Femur (tissue), 1 donor: Measurements from ENCODE around the gene CSNK1A1.
"Not testable (repeated sequence)": the region's sequence is repeated elsewhere in the genome, so short reads cannot be mapped to it uniquely, and the experiment has no call there.

Experiments used
- DNase-seq: peaks from one replicate; pipeline ENCODE4 v3.0.0-alpha.2; 2017

The CSNK1A1 gene

DNA sequence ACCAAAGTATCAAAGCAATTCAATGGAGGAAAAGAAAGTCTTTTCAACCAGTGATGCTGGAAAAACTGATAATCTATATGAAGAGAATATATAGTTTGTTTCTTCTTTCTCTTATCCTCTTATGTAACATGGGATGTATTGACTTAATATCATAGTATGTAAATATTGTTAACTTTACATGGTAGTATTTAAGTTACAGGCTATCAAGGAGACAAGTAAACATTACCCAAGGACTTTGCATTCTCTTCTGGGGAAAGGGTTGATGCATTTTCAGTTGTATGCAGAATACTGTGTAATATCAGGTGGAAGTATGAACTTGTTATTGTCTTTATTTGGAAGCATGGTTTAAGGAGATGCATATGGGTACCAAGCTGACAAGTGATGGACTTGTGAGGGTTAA lies 20.9 kb upstream of the CSNK1A1 start:
- DNase-seq, result no peak

DNA sequence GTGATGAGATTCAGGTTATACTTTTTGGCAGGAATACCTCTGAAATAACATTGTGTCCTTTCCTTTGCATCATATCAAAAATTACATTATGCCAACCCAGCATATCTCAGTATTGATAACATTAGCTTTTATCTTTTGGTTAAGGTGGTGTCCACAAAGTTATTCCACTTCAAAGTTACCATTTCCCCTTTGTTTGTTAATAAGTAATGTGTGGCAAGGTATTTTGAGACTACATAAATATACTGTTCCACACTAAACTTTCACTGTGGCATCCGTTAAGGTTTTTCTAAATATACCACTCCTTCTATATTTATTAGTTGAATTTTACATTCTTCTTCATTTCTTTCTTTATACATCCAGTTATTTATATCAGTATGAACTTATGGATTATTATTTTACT lies 16.0 kb upstream of the CSNK1A1 start:
- DNase-seq, result no peak

DNA sequence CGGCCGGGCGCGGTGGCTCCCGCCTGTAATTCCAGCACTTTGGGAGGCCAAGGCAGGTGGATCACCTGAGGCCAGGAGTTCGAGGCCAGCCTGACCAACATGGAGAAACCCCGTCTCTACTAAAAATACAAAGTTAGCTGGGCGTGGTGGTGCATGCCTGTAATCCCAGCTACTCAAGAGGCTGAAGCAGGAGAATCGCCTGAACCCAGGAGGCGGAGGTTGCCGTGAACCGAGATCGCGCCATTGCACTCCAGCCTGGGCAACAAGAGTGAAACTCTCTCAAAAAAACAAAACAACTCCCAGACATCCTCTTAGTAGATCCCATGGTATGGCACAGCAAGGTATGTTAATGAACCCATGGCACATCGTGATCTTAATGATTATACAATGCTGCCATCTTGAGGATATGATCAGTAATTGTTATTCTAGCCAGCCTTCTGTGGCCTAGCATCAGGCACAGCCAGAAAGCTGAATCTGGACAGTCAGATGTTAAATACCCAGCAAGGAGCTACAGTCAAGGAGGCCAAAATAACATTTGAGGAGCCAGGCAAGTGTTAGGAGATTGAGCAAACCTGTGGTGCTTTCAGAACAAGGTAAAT lies 13.4 kb upstream of the CSNK1A1 start:
- peak; percentile 29 for DNase-seq

DNA sequence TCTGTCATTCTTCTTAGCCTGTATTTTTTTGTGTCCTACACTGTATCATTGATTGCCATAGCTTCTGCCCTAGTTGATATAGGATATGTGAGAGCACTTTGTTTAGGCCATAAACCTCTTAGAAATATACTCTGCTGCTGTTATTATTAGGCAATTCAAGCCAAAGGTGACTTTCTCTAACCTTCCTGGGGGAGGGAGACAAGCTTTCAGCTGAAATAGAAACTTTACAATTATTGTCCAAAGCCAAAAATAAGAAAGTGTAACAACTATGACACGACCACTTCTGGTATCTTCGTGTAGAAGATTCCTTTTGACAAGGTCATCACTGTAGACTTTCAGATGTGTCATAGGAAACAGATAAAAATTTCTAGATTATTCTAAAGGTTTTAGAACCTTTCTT lies 12.2 kb upstream of the CSNK1A1 start:
- no peak for DNase-seq

DNA sequence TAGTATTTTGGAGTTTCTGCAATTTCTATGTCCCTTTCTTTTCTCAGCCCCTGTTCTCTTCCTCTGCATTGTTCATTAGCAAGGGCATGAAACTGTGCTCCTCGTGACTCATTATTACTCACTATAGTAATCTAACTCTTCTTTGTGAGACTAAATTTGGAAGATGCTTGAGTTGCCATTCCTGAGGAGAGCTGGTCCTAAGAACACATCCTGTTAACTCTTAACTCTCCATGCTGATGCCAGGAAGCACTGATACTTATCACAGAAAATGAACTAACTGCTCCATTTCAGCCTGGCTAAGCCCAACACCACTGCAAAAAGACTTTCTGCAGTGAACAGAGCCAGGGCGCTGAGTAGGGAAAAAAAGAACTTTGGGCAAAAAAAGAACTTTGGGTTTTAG lies 10.6 kb upstream of the CSNK1A1 start:
- no peak for DNase-seq

DNA sequence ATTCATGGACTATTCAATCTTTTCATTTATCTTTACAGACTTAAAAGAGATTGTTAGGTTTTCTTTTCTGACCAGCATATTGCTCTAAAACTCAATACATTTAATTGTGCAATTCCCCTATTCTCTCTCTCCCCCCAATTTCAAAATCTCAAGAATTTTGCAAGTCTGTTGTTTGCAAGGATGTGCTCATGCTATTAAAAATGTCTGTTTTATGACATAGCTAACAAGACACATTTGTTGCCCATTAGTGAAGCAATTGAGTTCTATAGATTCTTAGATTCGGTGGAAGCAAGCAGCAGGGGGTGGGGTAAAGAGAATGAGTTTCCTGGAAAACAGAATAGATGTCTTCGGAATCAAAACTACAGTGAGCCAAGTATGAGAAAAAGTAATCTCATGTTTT lies 8.5 kb upstream of the CSNK1A1 start:
- DNase-seq, result no peak

DNA sequence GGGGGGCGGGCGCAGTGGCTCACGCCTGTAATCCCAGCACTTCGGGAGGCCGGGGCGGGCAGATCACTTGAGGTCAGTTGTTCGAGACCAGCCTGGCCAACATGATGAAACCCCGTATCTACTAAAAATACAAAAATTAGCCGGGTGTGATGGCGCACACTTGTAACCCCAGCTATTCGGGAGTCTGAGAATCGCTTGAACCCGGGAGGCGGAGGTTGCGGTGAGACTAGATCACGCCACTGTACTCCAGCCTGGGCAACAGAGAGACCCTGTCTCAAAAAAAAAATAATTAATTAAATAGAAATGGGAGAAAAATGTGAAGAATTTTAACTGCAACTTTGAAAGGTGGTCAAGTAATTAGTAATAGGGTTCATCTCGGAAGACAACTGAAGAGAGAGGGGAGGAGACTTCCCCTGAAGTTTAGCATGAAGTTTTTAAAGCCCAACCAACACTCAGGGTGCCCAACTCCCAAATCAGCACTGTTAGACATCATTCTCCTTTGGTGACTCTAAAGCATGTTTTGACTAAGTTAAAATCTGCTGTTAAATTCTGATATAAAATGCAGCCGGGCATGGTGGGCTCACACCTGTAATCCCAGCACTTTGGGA lies 1.4 kb upstream of the CSNK1A1 start:
- no peak for DNase-seq

DNA sequence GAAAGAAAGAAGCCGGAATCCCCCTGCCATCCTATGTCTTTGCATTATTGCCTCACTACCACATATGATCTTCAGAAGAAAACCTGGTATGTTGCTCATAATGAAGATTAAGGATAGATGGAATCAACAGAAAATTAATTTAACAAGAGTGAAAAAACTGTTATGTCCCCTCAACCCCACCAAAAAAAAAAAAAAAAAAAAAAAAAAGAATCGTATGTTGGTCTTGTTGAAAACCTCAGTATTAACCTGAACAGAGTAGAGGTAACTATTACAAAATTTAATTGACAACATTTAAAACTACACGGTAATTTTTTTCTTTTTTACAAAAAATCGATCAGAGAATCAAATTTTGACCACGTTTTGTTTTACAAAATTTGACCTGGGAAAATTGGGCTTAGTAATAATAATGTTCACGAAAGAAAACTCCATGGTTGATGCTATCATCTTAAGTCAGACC lies 827 bp upstream of the CSNK1A1 start:
- no peak for DNase-seq

DNA sequence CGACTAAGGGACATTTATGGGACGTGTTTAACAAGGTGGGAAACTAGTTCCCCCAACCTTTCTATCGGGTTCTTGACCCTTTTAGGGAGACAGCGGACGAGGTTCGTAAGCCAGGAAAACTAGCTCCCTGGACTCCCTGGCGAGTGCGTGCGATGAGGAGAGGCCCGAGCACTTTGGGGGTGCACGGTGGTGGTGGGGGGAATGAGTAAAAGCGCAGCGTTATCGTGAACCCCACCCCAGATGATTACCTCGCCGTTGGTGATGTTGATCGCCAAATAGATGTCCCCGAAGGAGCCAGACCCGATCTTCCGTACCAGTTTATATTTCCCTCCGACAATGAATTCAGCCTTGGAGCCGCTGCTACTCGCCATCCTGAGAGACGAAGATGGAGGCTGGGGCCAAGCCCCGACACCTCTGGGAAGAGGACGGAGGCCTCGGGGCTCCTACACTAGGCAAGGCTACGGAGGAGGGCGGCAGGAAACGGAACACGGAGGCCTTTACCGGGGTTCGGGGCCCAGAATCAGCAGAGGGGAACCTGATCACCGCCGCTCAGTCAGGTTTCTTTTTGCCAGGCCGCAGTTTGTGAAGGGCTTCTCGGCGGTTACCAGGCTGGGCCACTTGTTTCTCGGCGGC lies 529 bp downstream of the CSNK1A1 start:
- peak; percentile 33 for DNase-seq

DNA sequence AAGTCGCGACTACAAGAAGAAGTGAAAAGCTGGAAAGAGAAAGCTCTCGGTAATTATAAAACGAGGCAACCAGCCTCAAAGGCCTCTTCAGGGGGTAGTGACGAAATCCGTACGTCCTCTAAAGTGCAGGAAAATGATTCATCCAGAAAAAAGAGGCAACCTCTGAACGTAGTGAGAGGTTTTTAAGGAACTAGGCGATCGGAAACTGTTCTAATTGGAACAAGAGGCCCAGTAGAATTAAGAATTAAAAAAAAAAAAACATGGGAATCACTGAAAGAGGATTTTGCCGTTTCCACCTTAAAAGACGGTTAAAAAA lies 1.0 kb downstream of the CSNK1A1 start:
- no peak for DNase-seq

DNA sequence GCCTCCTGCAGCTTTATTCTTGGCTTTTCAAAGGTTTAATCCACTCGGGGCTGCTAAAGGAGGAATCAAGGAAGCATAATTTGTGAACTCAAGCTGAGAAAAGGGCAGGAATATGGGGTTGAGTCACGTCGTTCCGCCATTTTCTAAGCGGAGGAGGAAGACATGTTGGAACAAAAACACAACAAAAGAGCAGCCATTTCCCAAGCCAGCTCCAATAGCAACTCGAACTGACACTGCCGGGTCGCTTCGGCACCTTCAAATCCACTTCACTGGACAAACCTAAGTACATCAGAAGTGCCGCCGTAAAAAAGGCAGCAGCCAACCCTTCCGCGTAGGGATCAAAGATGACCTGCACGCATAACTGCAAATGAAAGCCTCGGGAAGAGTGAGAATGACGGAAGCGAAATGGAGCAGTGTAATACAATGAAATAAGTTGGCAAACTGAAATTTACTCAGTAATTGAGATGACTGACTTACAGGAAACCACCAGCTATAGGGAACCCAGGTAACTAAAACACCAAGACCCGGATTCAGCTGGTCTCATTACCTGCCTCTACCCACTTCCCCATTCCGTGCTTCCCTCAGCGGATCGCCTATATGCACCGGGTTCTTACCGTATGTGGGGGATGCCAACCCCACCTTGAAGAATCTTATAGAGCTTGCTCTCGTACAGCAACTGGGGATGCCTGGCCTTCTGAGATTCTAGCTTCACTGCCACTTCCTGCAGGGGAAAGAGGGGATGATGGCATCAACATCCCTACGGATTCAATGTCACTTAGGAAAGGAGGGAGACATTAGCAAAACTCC lies 1.6 kb downstream of the CSNK1A1 start:
- DNase-seq, result peak; percentile 52

DNA sequence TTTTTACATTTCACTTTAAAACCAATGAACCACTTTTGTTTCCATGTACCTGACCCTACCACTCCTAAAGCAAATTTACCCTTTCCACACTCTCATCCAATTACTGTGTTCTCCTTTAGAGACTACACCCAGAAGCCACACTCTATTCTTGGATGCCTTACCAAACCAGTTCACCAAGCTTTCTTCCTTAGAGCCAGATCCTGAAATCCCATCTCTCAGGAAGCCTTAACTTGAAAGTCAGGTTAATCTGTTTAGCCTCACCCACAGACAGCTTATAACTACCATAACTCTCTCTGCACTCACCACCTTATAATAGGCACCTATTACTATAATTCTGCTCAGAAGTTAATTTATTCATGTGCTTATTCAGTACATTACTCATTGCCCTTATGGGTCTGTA lies 4.3 kb downstream of the CSNK1A1 start:
- no peak for DNase-seq

DNA sequence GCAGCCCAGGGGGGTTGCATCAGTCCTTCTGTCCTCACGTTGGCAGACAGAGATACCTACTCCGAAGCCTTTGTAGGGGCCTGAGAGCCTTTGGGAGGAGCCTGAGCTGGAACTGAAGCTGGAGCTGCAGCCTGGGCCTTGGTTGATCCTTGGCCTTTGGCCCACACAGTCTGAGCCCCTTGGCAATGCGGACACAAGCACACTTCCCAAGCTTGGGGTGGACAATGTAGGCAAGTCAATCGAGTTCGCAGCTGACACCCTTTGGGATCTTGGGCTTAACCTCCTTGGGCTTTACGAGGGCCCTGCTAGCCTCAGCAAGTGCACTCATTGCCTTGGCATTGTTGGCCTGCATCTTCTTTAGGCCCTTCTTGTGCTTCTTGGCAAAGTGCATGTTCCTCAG lies 5.9 kb downstream of the CSNK1A1 start:
- DNase-seq, result no peak

DNA sequence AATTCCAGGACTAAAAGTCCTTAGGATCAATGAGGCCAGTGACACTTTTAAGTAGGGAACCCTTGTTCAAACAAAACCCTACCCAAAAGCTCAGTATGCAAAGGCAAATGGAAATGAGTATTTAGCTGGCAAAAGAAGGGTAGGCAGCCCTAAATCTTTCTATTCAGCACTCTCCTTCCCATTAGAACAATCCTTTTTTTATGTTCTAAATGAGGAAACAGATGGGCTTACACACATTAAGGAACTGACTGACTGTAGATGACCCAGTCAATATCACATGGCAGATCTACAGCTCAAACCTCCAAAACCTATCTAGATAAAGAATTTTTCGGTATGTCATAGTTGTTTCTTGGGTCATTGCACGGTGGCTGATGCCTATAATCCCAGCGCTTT lies 7.2 kb downstream of the CSNK1A1 start:
- DNase-seq, result no peak

DNA sequence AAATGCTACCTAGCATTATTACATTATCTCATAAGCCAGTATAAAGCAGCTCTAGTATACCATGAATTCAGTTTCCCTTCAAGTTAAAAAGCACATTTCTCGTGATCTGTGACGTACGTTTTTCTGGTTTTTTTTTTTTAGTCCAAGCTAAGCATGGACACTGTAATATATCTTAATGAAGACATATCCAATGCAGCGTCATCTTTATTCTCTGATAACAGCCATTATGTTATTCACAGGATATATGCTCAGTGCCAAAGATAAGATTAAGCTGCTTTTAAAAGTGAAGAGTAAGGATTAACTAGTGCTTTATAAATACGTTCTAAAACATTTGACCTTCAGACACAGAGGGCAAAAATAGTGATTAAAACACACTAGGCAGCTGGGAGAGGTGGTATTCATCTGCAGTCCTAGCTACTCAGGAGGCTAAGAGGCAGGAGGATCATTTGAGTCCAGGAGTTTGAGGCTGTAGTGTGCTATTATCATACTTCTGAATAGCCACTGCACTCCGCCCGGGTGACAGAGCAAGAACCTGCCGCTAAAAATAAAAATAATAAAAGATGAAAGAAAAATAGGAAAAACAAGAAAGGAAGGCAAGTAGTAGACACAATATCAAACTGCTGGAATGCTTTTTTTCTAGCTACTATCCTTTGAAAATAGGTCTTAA lies 7.7 kb downstream of the CSNK1A1 start:
- DNase-seq, result no peak

DNA sequence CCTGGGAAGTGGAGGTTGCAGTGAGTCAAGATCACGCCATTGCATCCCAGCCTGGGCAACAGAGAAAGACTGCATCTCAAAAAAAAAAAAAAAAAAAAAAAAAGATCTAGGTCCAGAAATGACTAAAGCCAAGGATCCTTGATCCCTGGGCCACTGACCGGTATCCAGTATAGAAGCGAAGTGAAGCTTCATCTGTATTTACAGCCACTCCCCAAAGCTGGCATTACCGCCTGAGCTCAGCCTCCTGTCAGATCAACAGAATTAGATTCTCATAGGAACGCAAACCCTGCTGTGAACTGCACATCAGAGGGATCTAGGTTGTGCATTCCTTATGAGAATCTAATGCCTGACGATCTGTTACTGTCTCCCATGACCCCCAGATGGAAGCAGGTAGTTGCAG lies 9.3 kb downstream of the CSNK1A1 start:
- DNase-seq, result no peak

DNA sequence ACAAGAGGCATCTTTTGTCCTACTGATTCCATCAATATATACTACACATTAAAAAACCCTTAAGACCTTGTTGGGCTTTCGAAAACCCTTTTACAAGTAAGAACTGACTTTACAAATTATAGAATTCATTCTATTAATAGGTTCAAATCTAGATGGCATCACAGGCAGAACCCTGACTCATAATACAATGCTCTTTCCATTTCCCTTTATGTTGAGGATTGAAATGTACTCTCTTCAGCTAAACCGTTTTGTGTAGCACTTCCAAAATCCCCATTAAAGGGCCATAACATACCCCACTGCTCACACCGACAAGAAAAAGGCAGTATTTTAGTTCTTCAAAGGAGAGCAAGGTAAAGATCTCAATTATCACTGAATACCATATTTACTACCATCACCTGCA lies 11.2 kb downstream of the CSNK1A1 start:
- DNase-seq, result no peak

DNA sequence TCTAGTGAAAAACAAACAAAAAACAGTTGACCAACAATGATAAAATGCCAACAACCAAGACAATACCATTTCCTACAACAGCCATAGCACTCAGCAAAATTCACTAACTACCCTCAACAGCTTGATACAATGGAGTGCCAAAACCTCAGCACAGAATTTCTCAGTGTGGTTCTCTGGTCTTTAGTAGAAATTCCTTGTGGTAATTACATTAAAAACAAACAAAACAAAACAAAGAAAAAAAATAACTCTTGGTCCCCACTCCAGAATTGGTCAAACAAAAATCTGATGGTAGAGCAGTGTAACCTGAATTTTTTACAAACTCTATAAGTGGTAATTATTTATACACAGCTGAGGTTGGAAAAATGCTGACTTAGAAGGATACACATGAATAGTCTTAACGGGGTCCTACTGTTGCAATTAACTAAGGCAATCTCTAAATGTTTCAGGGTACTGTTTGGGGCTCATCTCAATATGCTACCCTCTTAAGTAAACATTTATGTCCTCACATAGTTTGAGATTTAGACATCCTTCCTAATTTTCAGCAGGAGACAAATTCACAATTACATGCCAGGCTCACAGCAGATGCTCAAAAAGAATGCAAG lies 13.8 kb downstream of the CSNK1A1 start:
- DNase-seq, result no peak

DNA sequence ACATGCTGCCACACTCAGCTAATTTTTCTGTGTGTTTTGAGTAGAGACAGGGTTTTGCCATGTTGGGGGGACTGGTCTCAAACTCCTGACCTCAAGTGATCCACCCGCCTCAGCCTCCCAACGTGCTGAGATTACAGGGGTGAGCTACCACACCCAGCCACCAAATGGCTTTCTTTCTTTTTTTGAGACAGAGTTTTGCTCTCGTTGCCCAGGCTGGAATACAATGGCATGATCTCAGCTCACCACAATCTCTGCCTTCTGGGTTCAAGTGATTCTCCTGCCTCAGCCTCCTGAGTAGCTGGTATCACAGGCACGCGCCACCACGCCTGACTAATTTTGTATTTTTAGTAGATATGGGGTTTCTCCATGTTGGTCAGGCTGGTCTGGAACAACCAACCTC lies 15.5 kb downstream of the CSNK1A1 start:
- not testable (repeated sequence) for DNase-seq

DNA sequence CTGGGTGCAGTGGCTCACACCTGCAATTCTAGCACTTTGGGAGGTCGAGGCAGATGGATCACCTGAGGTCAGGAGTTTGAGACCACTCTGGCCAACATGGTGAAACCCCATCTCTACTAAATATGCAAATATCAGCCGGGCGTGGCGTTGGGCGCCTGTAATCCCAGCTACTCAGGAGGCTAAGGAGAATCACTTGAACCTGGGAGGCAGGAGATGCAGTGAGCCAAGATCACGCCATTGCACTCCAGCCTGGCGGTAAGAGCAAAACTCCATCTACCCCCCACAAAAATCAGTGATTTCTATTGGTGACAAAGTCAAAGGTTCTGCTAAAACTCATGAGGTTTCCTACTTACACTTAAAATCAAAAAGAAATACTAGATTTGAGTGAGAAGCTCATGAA lies 18.8 kb downstream of the CSNK1A1 start:
- DNase-seq, result no peak

DNA sequence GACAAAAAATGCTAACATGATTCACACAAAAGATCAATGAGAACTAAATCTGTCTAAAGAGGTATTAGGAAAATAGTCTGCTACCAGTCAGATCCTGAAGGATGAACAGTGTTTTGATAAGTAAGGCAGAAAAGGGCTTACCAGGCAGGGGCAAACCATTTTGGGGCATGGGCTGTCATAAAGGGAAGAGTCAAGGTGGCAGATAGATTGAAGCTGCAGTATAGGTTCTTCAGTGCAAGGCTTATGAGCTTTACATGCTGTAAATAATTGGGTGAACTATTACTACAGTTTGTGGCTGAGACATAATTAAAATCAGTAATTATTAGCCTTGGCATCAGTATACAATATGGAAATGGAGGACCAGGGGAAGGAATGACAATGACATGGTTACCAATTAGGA lies 21.8 kb downstream of the CSNK1A1 start:
- no peak for DNase-seq

DNA sequence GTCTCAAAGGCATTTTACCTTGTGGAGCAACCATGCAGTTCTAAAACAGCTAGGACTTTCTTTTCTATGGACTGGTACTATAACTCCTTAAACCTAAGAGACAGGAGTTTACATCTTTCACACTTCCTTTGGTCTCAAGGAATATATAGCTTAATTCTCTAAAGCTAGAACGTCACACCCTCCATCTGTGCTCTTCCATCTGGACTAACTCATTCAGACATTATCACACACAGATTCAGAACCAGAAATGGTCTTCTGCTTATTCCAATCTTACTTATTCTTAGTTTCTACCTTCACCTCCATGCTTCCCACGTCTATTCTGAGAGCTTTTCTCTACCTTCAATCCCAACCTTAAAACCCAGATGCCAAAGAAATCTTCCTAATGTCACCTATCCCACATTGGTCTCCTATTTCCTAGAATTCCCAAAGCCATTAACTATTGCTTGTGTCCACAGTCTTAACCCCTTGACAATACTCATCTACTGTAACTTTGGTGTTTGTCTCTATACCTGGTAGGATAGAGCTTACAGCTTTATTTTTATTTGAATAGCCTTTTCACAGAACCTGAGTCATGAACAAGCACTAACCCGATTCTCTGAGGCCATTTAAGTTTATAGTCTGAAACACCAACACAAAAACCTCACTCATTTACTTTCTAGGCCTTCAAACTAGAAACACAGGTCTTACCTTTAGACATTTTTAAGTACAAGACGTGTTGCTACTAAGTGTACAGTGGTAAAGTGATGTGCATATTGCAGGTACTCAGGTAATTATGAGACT lies 22.8 kb downstream of the CSNK1A1 start:
- DNase-seq, result no peak
